Calu3 (cell line): Measurements from ENCODE around the gene PARP12. TPM values are rescaled to one million over a fixed set of nuclear protein-coding genes. Genes with fewer than 3 reads are reported as not detected.

Experiments
- BruUV-seq: library from RNA; stranded (reverse); fragments of 400-500 nt; replicated peaks from 2 replicates; lab custom pipeline; 2021; lab: Mats Ljungman, UMichigan
- CTCF ChIA-PET: fragments of 300-600 bp; sonication (Branson Sonifier 250); formaldehyde crosslinking; loops from one replicate; lab custom pipeline; 2022; ENCODE audit warnings: antibody characterized with exemption; lab: Charles Lee
- DNase-seq: peaks from one replicate; pipeline ENCODE4 v3.0.0; 2022
- H3K27ac Mint-ChIP-seq: one replicate; pipeline ENCODE4 v1.8.0; 2022; ENCODE audit warnings: mixed read lengths; ENCODE audit not compliant: unreplicated experiment
- H3K27me3 Mint-ChIP-seq: one replicate; pipeline ENCODE4 v1.8.0; 2022; ENCODE audit warnings: mixed read lengths; ENCODE audit not compliant: unreplicated experiment
- H3K36me3 Mint-ChIP-seq: one replicate; pipeline ENCODE4 v1.8.0; 2022; ENCODE audit warnings: mild to moderate bottlenecking, moderate library complexity, mixed read lengths; ENCODE audit not compliant: insufficient read depth, unreplicated experiment
- H3K4me1 Mint-ChIP-seq: one replicate; pipeline ENCODE4 v1.8.0; 2022; ENCODE audit warnings: mild to moderate bottlenecking, low read depth, mixed read lengths; ENCODE audit not compliant: unreplicated experiment
- H3K4me3 Mint-ChIP-seq: one replicate; pipeline ENCODE4 v1.8.0; 2022; ENCODE audit warnings: mild to moderate bottlenecking, low read depth, moderate library complexity, mixed read lengths; ENCODE audit not compliant: unreplicated experiment
- H3K9me3 Mint-ChIP-seq: one replicate; pipeline ENCODE4 v1.8.0; 2022; ENCODE audit warnings: low read depth, mixed read lengths; ENCODE audit not compliant: unreplicated experiment
- CTCF ChIP-seq: fragments of 200-600 bp; IDR thresholded peaks from one replicate; pipeline ENCODE4 v1.8.0; 2022; ENCODE audit warnings: antibody characterized with exemption; ENCODE audit not compliant: unreplicated experiment
- intact Hi-C: fragments of 100-400 bp; cut with micrococcal nuclease; formaldehyde crosslinking; loops from one replicate; pipeline ENCODE4 v1.10.0; 2022; ENCODE audit not compliant: unreplicated experiment
- total RNA-seq: library from RNA; stranded (reverse); gene quantifications from 2 replicates; pipeline ENCODE4 v1.2.3, GENCODE V29; 2022

PARP12 gene
- total RNA-seq, 1 experiment from 2014 or later = 66.6 TPM

GRCh38 chr7:139987691-139988516 is 74.8 kb downstream of the PARP12 start:
- no peaks in the 10 kb centered on the region for H3K27me3 Mint-ChIP-seq
- no peak overlapping the region for H3K27ac Mint-ChIP-seq
- no peaks in the 10 kb centered on the region for H3K36me3 Mint-ChIP-seq
- no peak overlapping the region for H3K4me3 Mint-ChIP-seq
- no peak for TF ChIP-seq CTCF
- no peaks in the 10 kb centered on the region for H3K9me3 Mint-ChIP-seq
- DNase-seq = no peak
- CTCF ChIA-PET = interaction anchor here (0.6 kb wide), 1 partner anchor 314 kb away, joined by 4 read pairs; no protein-coding TSS in a partner anchor
- intact Hi-C loops = no loop called here
- H3K4me1 Mint-ChIP-seq = no peaks in the 10 kb centered on the region
- BruUV-seq = no TSS peak

GRCh38 chr7:139985811-139986210 is 76.9 kb downstream of the PARP12 start:
- no peaks in the 10 kb centered on the region for H3K9me3 Mint-ChIP-seq
- H3K27me3 Mint-ChIP-seq = no peaks in the 10 kb centered on the region
- H3K4me3 Mint-ChIP-seq = no peak overlapping the region
- intact Hi-C loops = no loop called here
- H3K4me1 Mint-ChIP-seq = no peaks in the 10 kb centered on the region
- no peak for DNase-seq
- no TSS peak for BruUV-seq
- no peak for TF ChIP-seq CTCF
- H3K36me3 Mint-ChIP-seq = no peaks in the 10 kb centered on the region
- H3K27ac Mint-ChIP-seq = no peak overlapping the region
- CTCF ChIA-PET = no interaction called here

- CTCF ChIA-PET = no interaction called here
These were observed 77.9 kb downstream of the PARP12 start for GRCh38 chr7:139984642-139985539.

More at GRCh38 chr7:139984642-139985539, 77.9 kb downstream of the PARP12 start:
- no peaks in the 10 kb centered on the region for H3K4me1 Mint-ChIP-seq
- H3K36me3 Mint-ChIP-seq = no peaks in the 10 kb centered on the region
- no peak overlapping the region for H3K4me3 Mint-ChIP-seq
- no peak for DNase-seq
- no peak overlapping the region for H3K27ac Mint-ChIP-seq
- BruUV-seq = no TSS peak
- no peaks in the 10 kb centered on the region for H3K9me3 Mint-ChIP-seq
- H3K27me3 Mint-ChIP-seq = no peaks in the 10 kb centered on the region
- intact Hi-C loops = no loop called here
- no peak for TF ChIP-seq CTCF
